ENCODE data around the gene SCPEP1.

- TF ChIP-seq SIN3A (IDR thresholded peaks at IDR 0.05; ENCODE audit: borderline replicate concordance, insufficient read depth, low read length) = no peak
- no peak for TF ChIP-seq POLR2AphosphoS5 (IDR thresholded peaks at IDR 0.05; ENCODE audit: low read depth, low read length)
- no peak for TF ChIP-seq REST (IDR thresholded peaks at IDR 0.05; ENCODE audit: insufficient read depth in 1 of 2, low read depth in 2 of 2, low read length in 2 of 2)
- no peak for TF ChIP-seq FOXP2 (optimal IDR thresholded peaks at IDR 0.05; ENCODE audit: borderline replicate concordance, extremely low read depth, extremely low read length, insufficient read depth)
- no peak for TF ChIP-seq TAF1 (IDR thresholded peaks at IDR 0.05; ENCODE audit: borderline replicate concordance, insufficient read depth, low read length)
Measured at GRCh38 chr17:56945938-56946505, 31.9 kb upstream of the SCPEP1 start.

All from PFSK-1 (cell line).